Neural crest cell (in vitro differentiated cells): ENCODE results near the gene RNF212. TPM values are rescaled to one million over a fixed set of nuclear protein-coding genes. Genes with fewer than 3 reads are reported as not detected.

ENCODE experiments used
- DNase-seq: peaks from one replicate; pipeline ENCODE4 v3.0.0; 2021; ENCODE audit warnings: low read depth, mixed read lengths, low spot score
- H3K27ac Mint-ChIP-seq: one replicate; pipeline ENCODE4 v1.8.0; 2021; ENCODE audit warnings: mild to moderate bottlenecking, mixed read lengths; ENCODE audit not compliant: unreplicated experiment
- H3K27me3 Mint-ChIP-seq: 2 replicates; pipeline ENCODE4 v1.8.0; 2021; ENCODE audit warnings: low read depth, mild to moderate bottlenecking, mixed read lengths
- H3K36me3 Mint-ChIP-seq: 2 replicates; pipeline ENCODE4 v1.8.0; 2021; ENCODE audit warnings: low read depth, mild to moderate bottlenecking, mixed read lengths
- H3K4me1 Mint-ChIP-seq: 2 replicates; pipeline ENCODE4 v1.8.0; 2021; ENCODE audit warnings: mixed read lengths
- H3K4me3 Mint-ChIP-seq: one replicate; pipeline ENCODE4 v1.8.0; 2021; ENCODE audit warnings: mild to moderate bottlenecking, mixed read lengths
- H3K9me3 Mint-ChIP-seq: 2 replicates; pipeline ENCODE4 v1.8.0; 2021; ENCODE audit warnings: mixed read lengths
- CTCF ChIP-seq: fragments of 200-600 bp; sonication (generic); conservative IDR thresholded peaks from 2 replicates; pipeline ENCODE4 v1.5.0; 2021; ENCODE audit warnings: antibody characterized with exemption, mild to moderate bottlenecking
- total RNA-seq: library from RNA; stranded (reverse); gene quantifications from 2 replicates; pipeline ENCODE4 v1.2.1, GENCODE V29; 2021

The RNF212 gene
- total RNA-seq, 1 donor from 2014 or later: 2.7 TPM

DNA sequence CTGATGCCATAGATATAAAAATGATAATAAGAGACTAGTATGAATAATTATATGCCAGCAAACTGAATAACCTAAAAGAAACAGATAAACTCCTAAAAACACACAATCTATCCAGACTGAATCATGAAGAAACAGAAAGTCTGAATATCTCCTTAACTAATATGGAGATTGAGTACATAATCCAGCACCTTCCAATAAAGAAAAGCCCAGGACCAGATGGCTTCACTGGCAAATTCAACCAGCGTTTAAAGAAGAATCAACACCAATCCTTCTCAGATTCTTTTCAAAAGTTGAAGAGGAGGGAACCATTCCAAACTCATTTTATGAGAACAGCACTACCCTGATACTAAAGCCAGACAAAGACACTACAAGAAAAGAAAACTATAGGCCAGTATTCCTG is 26.5 kb upstream of the RNF212 start:
- Mint-ChIP-seq H3K4me3 (no peak overlapping the region), H3K27ac (no peak overlapping the region), H3K9me3 (peaks cover 7% of the 10 kb centered on the region), H3K4me1 (no peaks in the 10 kb centered on the region), H3K27me3 (peaks cover 69% of the 10 kb centered on the region), H3K36me3 (peaks cover 6% of the 10 kb centered on the region)
- no peak for TF ChIP-seq CTCF
- DNase-seq: no peak

DNA sequence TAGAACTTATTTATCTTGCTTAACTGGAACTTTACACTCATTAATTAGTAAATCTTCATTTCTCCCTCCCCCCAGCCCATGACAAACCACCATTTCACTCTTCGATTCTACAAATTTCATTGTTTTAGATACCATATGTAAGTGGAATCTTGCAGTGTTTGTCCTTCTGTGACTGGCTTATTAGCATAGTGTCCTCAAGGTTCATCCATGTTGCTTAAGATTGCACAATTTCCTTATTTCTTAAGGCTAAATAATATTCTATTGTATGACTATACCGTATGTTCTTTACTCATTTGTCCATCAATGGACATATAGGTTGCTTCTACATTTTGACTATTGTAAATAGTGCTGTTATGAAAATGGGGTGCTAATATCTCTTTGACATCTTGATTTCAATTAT is 24.5 kb upstream of the RNF212 start:
- Mint-ChIP-seq H3K36me3 (peaks cover 3% of the 10 kb centered on the region), H3K27me3 (peaks cover 72% of the 10 kb centered on the region), H3K4me1 (no peaks in the 10 kb centered on the region)

GRCh38 chr4:1137063-1137776 is 23.9 kb upstream of the RNF212 start:
- no peaks in the 10 kb centered on the region for H3K36me3 Mint-ChIP-seq
- TF ChIP-seq CTCF: no peak
- no peaks in the 10 kb centered on the region for H3K9me3 Mint-ChIP-seq
- peaks cover 69% of the 10 kb centered on the region for H3K27me3 Mint-ChIP-seq
- no peaks in the 10 kb centered on the region for H3K4me1 Mint-ChIP-seq
- H3K27ac Mint-ChIP-seq: no peak overlapping the region
- no peak for DNase-seq
- no peak overlapping the region for H3K4me3 Mint-ChIP-seq

More for the DNA sequence above, 24.5 kb upstream of the RNF212 start:
- Mint-ChIP-seq H3K27ac (no peak overlapping the region), H3K4me3 (no peak overlapping the region), H3K9me3 (no peaks in the 10 kb centered on the region)
- no peak for DNase-seq
- no peak for TF ChIP-seq CTCF

GRCh38 chr4:1136048-1136447 is 22.7 kb upstream of the RNF212 start:
- Mint-ChIP-seq H3K27ac (no peak overlapping the region), H3K36me3 (no peaks in the 10 kb centered on the region), H3K27me3 (peaks cover 60% of the 10 kb centered on the region), H3K4me1 (no peaks in the 10 kb centered on the region), H3K4me3 (no peak overlapping the region), H3K9me3 (no peaks in the 10 kb centered on the region)
- DNase-seq: no peak
- TF ChIP-seq CTCF: no peak

- H3K4me3 Mint-ChIP-seq: no peak overlapping the region
- H3K27ac Mint-ChIP-seq: no peak overlapping the region
- DNase-seq: no peak
- no peak for TF ChIP-seq CTCF
- H3K36me3 Mint-ChIP-seq: no peaks in the 10 kb centered on the region
- H3K27me3 Mint-ChIP-seq: peaks cover 51% of the 10 kb centered on the region
- no peaks in the 10 kb centered on the region for H3K9me3 Mint-ChIP-seq
- no peaks in the 10 kb centered on the region for H3K4me1 Mint-ChIP-seq
Measured at GRCh38 chr4:1133033-1133432, 19.7 kb upstream of the RNF212 start.
